HG03565 (cell line): ENCODE results near the gene MAGI1.
"Not testable (repeated sequence)": the region's sequence is repeated elsewhere in the genome, so short reads cannot be mapped to it uniquely, and the experiment has no call there.

Source experiments
- ATAC-seq: cut with Tn5 transposase; IDR thresholded peaks from one replicate; pipeline ENCODE4 v1.9.1; 2021; ENCODE audit warnings: mild to moderate bottlenecking, moderate library complexity; ENCODE audit not compliant: unreplicated experiment

The MAGI1 gene

DNA sequence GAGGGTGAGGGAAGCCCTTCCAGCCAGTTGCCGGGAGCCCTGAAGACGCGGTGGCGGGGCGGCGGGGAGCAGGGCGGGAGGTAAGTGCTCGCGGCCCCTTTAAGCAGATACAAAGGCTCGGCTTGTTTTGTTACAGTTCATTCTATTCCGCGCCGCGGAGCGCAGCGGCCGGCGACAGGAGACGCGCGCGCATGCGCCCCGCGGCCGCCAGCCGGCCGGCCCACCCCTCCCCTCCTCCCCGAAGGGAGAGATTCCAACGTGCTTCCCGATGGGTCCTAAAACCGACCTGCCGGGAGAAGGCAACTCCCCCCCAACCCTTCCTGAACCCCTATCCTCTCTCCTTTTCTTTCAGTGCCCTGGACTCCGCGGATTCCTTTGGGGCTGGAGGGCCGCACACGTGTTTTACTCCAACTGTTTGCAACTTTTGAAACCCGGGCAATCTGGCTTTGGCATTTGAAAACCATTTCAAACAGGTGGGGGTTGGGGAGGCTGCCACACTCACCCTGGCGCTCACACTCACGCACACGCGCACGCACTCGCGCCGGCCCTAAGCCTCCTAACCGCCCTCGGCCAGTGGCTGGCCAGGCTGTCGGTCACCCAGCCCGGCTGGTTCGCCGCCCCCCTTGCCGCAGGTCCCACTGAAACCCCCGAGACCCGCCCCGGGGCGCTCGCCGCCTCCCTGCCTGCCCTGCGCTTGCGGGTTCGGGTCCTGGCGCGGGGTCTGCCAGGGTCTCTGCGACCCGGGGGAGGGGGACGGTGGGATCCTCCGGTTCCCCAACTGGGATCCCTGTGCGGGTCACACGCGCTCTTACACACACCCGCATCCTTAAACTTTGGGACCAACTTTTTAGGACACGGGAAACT is at the start of gene MAGI1:
MAGI1 (minus strand) TSS at position 193 of the 864 bp plus-strand sequence. CDS start 610 bp downstream, outside the sequence.
- ATAC-seq = peak; percentile 86

GRCh38 chr3:66083784-66084213 is 45.1 kb upstream of the MAGI1 start:
- no peak for ATAC-seq

DNA sequence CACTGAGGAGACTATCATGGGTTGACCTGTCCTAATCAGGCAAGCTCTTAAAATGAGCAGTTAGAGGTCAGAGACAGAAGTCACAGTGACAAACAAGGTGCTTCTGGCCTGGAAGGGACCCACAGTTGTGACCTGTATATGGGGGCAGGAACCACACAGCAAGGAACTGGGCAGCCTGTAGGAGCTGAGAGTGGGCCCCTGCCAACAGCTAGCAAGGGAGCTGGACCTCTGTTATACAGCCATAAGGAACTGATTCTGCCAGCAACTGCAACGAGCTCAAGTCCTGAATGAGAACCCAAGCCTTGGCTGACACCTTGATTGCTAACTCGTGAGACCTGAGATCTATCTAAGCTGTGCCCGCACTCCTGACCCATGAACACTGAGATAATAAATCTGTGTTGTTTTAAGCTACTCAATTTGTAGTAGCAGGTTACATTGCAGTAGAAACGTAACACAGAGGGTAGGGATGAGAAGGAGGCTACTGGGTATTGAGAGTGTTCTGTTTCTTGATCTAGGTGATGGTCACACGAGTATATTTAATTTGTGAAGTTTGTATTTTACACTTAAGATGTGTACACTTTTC is 44.5 kb upstream of the MAGI1 start:
- ATAC-seq = no peak

- ATAC-seq = no peak
Measured at GRCh38 chr3:66082679-66083078, 44.0 kb upstream of the MAGI1 start.

DNA sequence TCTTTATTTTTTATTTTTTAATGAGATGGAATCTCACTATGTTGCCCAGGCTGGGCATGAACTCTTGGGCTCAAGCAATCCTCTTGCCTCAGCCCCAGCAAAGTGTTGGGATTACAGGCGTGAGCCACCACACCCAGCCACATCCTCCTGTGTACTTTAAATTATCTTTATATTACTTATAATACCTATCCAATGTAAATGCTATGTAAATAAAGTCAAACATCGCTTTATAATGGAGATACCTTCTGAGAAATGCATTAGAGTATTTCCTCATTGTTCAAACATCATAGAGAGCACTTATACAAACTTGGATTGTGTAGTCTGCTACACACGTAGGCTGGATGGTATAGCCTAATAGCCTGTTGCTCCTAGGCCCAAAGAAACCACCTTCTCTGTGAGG is 41.4 kb upstream of the MAGI1 start:
- ATAC-seq = no peak

GRCh38 chr3:66077973-66078372 is 39.3 kb upstream of the MAGI1 start:
- ATAC-seq = no peak

GRCh38 chr3:66076861-66077470 is 38.2 kb upstream of the MAGI1 start:
- no peak for ATAC-seq

- no peak for ATAC-seq
Measured at GRCh38 chr3:66075281-66075680, 36.6 kb upstream of the MAGI1 start.

DNA sequence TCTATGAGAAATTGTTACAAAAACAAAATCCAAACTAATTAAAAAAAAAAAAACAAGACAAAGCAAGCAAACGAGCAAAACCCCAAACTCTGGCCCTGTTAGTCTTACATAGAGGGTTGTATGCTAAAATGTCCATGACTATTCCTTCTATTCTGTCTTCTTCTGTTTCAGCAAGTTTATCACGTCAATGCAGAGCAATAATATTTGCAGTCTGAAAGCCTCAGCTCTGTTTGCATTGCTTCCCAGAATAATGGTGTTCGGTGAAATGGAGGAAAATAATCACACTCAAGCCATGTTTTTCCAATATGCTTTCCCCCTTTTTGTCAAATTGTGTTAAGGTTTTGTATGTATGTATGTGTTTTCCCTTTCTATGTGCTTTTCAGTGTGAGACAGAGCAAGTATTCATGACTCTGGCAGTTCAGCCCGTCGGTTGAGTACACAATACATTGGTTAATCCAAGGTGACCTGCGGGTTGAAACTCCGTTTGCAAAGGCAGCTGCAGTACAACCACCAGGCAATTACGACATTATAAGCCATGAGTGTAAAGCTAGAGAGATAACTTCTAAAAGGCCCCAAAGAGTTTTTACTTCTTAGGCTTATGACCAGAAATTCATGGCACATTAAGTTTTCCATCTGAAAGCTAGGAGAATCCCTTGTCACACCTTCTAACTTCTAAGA is 34.9 kb upstream of the MAGI1 start:
- no peak for ATAC-seq

- no peak for ATAC-seq
Measured at GRCh38 chr3:66068255-66068654, 29.5 kb upstream of the MAGI1 start.

GRCh38 chr3:66066963-66067617 is 28.4 kb upstream of the MAGI1 start:
- ATAC-seq = no peak

DNA sequence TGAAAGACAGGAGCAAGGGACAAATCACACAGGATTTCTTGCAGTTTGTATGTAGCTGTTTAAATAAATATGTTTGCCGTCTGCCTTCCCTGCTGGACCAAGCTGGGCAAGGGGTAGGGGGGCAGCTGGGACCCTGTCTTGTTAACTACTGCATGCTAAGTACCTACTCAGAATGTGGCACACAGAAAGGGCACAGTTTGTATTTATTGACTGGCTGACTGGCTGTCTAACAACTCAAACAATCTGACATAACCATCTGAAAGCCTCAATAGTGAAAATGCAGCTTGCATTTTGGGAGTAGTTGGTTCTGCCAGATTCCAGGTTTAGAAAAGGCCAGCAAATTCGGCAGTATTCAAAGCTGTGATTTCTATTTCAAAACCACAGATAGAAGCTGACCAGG is 16.6 kb upstream of the MAGI1 start:
- ATAC-seq = no peak

GRCh38 chr3:66053550-66054094 is 14.9 kb upstream of the MAGI1 start:
- ATAC-seq = no peak

- no peak for ATAC-seq
Measured at GRCh38 chr3:66052721-66053549, 14.2 kb upstream of the MAGI1 start.

DNA sequence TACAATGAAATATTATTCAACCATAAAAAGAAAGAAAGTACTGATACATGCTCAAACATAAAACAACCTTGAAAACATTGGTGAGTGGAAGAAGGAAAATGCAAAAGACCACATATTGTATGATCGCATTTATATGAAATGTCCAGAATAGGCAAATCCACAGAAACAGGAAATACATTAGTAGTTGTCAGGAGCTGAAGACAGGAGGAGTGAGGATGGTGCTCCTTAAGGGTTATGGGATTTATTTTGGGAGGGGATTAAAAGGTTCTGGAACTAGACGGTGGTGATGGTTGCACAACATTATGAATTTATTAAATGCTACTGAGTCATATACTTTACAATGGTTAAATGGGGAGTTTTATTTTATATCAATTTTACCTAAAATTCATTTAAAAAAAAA is 12.1 kb upstream of the MAGI1 start:
- no peak for ATAC-seq

DNA sequence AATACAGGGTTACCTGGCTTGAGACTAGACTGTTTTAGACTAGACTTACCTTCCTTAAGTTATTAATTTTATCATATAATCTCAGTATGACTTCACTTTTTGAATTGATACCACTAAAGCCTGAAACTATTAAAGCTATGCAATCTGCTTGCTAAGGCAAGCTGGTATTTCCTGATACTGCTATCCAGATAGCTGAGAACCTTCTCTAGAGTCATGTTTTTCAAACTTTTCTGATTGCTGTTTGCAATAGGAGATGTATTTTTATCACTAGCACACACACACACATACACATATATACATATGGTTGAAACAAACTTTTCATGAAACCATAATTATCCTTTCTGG is 9.3 kb upstream of the MAGI1 start:
- ATAC-seq = no peak

DNA sequence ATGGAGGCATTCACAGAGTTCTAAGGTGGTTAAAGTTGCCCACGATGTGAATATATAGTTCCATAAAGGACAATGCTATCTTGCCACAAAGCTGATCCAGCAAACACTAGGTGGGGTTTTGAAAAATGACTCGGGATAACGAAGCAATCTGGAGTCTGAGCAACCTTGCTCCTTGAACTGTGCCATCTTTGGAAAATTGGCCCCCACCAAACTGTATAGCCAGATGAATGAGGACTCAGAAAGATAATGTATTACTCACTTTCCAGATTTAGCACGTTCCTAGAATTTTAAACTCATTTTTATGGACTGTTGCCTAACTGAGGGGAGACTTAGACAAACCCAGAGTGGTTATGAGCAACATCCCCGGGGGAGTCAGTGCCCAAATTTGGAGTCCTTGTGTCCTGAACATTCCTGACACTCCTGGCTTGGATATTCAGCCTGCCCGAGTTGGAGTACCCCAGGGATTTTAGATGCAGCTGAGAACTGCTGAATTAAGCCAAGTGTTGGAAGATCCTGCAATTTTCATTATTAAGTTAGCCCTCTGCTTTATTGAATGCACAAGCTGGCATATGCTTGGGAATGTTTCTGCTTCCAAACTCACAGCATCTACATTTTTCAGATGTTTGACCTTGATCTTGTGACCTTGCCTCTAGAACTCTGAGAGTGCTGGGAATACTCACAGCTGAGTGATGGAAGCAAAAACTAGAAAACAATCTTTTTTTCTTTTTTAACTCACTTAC is 8.8 kb upstream of the MAGI1 start:
- ATAC-seq = no peak

- not testable (repeated sequence) for ATAC-seq
Measured at GRCh38 chr3:66046321-66046720, 7.6 kb upstream of the MAGI1 start.

- no peak for ATAC-seq
Measured at GRCh38 chr3:66041828-66042227, 3.1 kb upstream of the MAGI1 start.
